Measurements from ENCODE around the gene CHST14. TPM values are rescaled to one million over a fixed set of nuclear protein-coding genes. Genes with fewer than 3 reads are reported as not detected.

Gene CHST14
- total and polyA plus RNA-seq, 3 donors from 2014 or later: 5.4 to 16.7 (median 13.0) TPM

DNA sequence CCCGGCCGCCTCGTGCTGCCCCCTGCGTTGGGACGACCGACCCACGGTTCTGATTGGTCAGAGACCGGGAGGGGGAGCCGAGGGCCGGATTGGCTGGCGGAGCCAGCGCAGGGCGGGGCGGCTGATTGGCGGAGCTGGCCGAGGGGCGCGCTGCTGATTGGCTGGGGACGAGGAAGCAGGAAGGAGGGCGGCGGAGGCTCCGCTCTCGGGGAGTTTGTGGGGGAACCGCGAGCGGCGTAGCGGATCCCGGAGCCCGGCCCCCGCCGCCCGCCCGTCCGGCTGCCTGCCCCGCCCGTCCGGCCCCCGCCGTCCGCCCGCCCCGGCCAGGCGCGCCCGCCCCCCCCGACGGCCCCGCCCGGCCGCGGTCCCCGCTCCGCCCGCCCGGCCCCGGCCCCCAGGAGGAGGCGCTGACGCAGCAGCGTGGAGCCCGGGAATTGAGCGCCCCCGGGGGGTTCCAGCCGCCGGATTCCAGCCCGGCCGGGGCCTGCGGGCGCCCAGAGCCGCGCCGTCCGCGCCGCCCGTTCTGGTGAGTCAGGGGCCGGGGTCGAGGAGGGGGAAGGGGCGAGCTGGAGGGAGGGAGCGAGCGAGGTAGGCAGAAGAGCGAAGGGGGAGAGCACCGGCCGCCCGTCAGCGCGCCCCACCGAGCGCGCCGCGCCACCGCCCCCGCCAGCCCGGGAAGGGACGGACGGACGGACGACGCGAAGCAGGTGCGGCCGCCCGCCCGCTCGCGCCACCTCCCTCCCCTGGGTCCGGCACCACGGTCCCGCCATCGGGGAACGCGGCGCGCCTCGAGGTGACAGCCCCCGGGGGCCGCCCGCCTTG lies 29.8 kb upstream of the CHST14 start, which contains the start of gene BAHD1:
Gene BAHD1, plus strand, starts transcription at position 211 of the 822 bp plus-strand sequence. CDS start 17,512 bp downstream, outside the sequence.
- intact Hi-C loops (cut with DNase I; ENCODE audit: low total_unique reads): no loop called here
- peak within 1 kb of the TSS; percentile 65 to 90 for H3K27ac ChIP-seq
- no peaks in the 10 kb centered on the region for H3K36me3 ChIP-seq (ENCODE audit: low read depth, missing control alignments)
- peak within 1 kb of the TSS; percentile 86 to 91 for H3K4me3 ChIP-seq
- TF ChIP-seq, protein P1, sequence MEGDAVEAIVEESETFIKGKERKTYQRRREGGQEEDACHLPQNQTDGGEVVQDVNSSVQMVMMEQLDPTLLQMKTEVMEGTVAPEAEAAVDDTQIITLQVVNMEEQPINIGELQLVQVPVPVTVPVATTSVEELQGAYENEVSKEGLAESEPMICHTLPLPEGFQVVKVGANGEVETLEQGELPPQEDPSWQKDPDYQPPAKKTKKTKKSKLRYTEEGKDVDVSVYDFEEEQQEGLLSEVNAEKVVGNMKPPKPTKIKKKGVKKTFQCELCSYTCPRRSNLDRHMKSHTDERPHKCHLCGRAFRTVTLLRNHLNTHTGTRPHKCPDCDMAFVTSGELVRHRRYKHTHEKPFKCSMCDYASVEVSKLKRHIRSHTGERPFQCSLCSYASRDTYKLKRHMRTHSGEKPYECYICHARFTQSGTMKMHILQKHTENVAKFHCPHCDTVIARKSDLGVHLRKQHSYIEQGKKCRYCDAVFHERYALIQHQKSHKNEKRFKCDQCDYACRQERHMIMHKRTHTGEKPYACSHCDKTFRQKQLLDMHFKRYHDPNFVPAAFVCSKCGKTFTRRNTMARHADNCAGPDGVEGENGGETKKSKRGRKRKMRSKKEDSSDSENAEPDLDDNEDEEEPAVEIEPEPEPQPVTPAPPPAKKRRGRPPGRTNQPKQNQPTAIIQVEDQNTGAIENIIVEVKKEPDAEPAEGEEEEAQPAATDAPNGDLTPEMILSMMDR (IDR thresholded peaks at IDR 0.05): no peak
- TF ChIP-seq POLR2A (IDR thresholded peaks at IDR 0.05): no peak
- no peaks in the 10 kb centered on the region for H3K27me3 ChIP-seq
- WGBS, 2 donors: 1% methylated on average over 24 to 57 of the region's 119 CpGs
- H3K9me3 ChIP-seq: no peaks in the 10 kb centered on the region
- H3K4me1 ChIP-seq: peaks cover 49% of the 10 kb centered on the region
- peak; percentile 98 for DNase-seq

DNA sequence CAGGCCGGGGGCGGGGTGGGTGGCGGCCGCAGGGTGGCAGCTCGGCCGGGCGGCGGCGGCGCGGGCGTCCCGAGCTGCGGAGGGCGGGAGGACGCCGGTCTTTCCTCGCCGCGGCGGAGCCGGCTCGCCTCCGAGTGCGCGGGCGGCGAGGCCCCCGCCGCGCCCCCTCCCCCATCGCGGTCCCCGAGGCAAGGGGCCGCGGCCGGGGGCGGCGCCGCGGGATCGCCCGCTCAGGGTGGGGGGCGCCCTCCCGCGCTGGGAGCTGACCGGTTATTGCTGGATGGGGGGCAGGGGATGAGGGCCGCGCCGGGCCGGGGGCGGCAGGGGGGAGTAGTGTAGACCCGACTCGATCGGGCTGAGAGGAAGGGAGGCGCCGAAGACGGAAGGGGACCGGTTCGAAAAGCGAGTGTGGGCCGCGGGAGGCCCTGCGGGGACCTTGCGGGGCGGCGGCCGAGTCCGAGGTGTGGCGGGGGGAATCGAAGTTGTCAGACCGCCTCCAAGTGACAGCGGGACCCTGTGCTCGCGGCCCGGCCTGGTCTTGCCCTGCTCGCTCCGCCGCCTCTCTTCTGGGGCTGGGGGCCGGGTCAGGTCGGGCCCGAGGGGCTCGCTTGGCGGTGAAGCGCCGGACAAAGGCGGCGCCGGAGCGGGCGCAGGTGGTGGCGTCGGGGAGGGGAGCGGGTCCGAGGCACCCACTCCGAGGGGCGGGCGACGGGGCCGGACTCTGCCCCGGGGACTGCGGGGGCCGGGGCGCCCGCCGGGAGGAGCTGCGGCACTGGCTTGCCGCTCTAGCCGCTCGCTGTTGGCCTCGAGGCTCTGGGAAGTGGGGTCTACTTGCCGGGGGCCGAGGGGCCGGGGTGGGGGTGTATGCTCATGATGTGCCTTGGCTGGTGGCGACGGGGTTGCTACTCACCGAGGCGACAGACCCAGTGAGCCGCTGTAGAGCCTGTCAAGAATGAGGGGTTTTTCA lies 28.9 kb upstream of the CHST14 start:
- Histone ChIP-seq H3K27ac (peak overlapping the region; percentile 10 to 90), H3K27me3 (no peaks in the 10 kb centered on the region), H3K9me3 (no peaks in the 10 kb centered on the region), H3K4me1 (peaks cover 41% of the 10 kb centered on the region), H3K36me3 (ENCODE audit: low read depth, missing control alignments) (no peaks in the 10 kb centered on the region), H3K4me3 (peak overlapping the region; percentile 86 to 91)
- 0 to 1% methylated on average over 4 to 84 of the region's 119 CpGs for WGBS, 2 donors
- DNase-seq: peak; percentile 33
- intact Hi-C loops (cut with DNase I; ENCODE audit: low total_unique reads): no loop called here
- TF ChIP-seq, protein P1 (IDR thresholded peaks at IDR 0.05): no peak
- no peak for TF ChIP-seq POLR2A (IDR thresholded peaks at IDR 0.05)

DNA sequence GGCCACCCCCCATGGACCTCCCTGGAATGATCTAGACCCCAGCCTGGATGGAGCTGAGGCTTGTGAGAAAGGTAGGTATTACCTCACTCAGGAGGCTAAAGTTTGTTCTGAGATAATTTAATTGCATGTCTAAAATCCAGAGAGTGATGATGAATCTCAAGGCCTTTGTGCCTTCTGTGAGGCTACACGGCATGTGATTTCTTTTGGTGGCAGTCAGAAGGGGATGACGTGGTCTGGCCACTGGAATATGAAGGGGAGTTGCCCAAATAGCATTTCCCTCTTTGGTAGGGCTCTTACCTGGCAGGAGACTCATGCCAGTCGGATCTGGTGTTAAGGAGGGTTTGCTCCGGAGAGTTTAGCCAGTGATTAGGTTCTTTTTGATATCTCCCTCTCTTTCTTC lies 27.5 kb upstream of the CHST14 start:
- intact Hi-C loops (cut with DNase I; ENCODE audit: low total_unique reads): no loop called here
- H3K27me3 ChIP-seq: no peaks in the 10 kb centered on the region
- no peak overlapping the region for H3K27ac ChIP-seq
- TF ChIP-seq, protein P1 (IDR thresholded peaks at IDR 0.05): no peak
- no peak for TF ChIP-seq POLR2A (IDR thresholded peaks at IDR 0.05)
- peak; percentile 40 for DNase-seq
- H3K36me3 ChIP-seq (ENCODE audit: low read depth, missing control alignments): no peaks in the 10 kb centered on the region
- no peak overlapping the region for H3K4me3 ChIP-seq
- H3K9me3 ChIP-seq: no peaks in the 10 kb centered on the region
- 54 to 68% methylated on average over 4 of the region's 4 CpGs for WGBS, 2 donors
- H3K4me1 ChIP-seq: peaks cover 32% of the 10 kb centered on the region

DNA sequence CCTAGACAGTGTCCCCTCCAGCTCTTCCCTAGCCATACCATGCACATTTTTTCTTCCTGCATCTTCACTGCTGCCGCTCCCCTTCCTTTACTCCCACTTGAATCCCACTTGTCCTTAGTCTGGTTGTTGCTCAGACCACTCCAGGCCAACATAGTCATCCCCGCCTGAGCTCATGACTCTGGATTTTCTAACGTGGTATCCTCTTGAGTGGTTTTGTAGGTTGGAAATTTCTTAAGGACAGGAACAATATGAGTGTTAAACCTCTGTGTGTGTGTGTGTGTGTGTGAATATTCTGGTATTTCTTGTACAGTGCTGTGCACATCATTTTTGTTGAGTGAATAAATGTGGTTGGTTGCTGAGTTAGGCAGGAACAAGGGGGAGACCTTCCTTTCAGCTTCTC lies 26.9 kb upstream of the CHST14 start:
- 65 to 70% methylated on average over 3 of the region's 3 CpGs for WGBS, 2 donors
- peaks cover 26% of the 10 kb centered on the region for H3K4me1 ChIP-seq
- no peaks in the 10 kb centered on the region for H3K27me3 ChIP-seq
- no peaks in the 10 kb centered on the region for H3K36me3 ChIP-seq (ENCODE audit: low read depth, missing control alignments)
- H3K9me3 ChIP-seq: no peaks in the 10 kb centered on the region
- intact Hi-C loops (cut with DNase I; ENCODE audit: low total_unique reads): no loop called here
- DNase-seq: no peak
- H3K27ac ChIP-seq: no peak overlapping the region
- H3K4me3 ChIP-seq: no peak overlapping the region
- no peak for TF ChIP-seq POLR2A (IDR thresholded peaks at IDR 0.05)
- TF ChIP-seq, protein P1 (IDR thresholded peaks at IDR 0.05): no peak
